PFSK-1 (cell line): ENCODE measurements around the gene TAF4.
A peak's percentile ranks its signal among the peaks of the same experiment; 100 is the strongest.

Experiments used
- FOXP2 ChIP-seq: optimal IDR thresholded peaks from 2 replicates; pipeline ENCODE3; 2011; ENCODE audit warnings: borderline replicate concordance, control low read depth, inconsistent platforms; ENCODE audit not compliant: insufficient read depth; ENCODE audit errors: extremely low read length, extremely low read depth
- POLR2AphosphoS5 ChIP-seq: IDR thresholded peaks from 2 replicates; pipeline ENCODE4 v1.6.1; 2012; ENCODE audit warnings: low read depth, mild to moderate bottlenecking, control low read depth, low read length, moderate library complexity
- REST ChIP-seq, 2 experiments: IDR thresholded peaks; 2 replicates each; pipeline versions ENCODE4 v1.6.1 to v1.8.0; 2011 to 2012; ENCODE audit warnings: low read depth in 2 of 2, low read length in 2 of 2, control low read depth in 1 of 2, inconsistent platforms in 1 of 2, mild to moderate bottlenecking in 1 of 2, moderate library complexity in 1 of 2; ENCODE audit not compliant: insufficient read depth in 1 of 2
- SIN3A ChIP-seq: IDR thresholded peaks from 2 replicates; pipeline ENCODE4 v1.6.1; 2012; ENCODE audit warnings: mild to moderate bottlenecking, low read length, moderate library complexity, borderline replicate concordance; ENCODE audit not compliant: insufficient read depth
- TAF1 ChIP-seq: IDR thresholded peaks from 2 replicates; pipeline ENCODE4 v1.6.1; 2012; ENCODE audit warnings: low read length, control low read depth, borderline replicate concordance; ENCODE audit not compliant: insufficient read depth

TAF4 gene

GRCh38 chr20:61939691-61940360, 125.9 kb downstream of the TAF4 start:
- TF ChIP-seq REST (IDR thresholded peaks at IDR 0.05; ENCODE audit: insufficient read depth in 1 of 2, low read depth in 2 of 2, low read length in 2 of 2) (no peak), FOXP2 (no peak), SIN3A (no peak), POLR2AphosphoS5 (peak; percentile 31; the same call in 1 of the 2 replicates)

- TF ChIP-seq FOXP2 (no peak), TAF1 (no peak), SIN3A (no peak), POLR2AphosphoS5 (no peak), REST (IDR thresholded peaks at IDR 0.05; ENCODE audit: insufficient read depth in 1 of 2, low read depth in 2 of 2, low read length in 2 of 2) (no peak)
These were observed 126.6 kb downstream of the TAF4 start for GRCh38 chr20:61938839-61939690.

- TF ChIP-seq FOXP2 (no peak), POLR2AphosphoS5 (no peak), SIN3A (no peak), TAF1 (no peak), REST (IDR thresholded peaks at IDR 0.05; ENCODE audit: insufficient read depth in 1 of 2, low read depth in 2 of 2, low read length in 2 of 2) (no peak)
These were observed 127.5 kb downstream of the TAF4 start for GRCh38 chr20:61937963-61938838.

- TF ChIP-seq POLR2AphosphoS5 = no peak
- TF ChIP-seq SIN3A = no peak
- no peak for TF ChIP-seq REST (IDR thresholded peaks at IDR 0.05; ENCODE audit: insufficient read depth in 1 of 2, low read depth in 2 of 2, low read length in 2 of 2)
- TF ChIP-seq TAF1 = no peak
- no peak for TF ChIP-seq FOXP2
These were observed 128.3 kb downstream of the TAF4 start for GRCh38 chr20:61937146-61937962.
